Lung microvascular endothelial cell (primary cell): Measurements from ENCODE around the gene THRA. TPM values are rescaled to one million over a fixed set of nuclear protein-coding genes. Genes with fewer than 3 reads are reported as not detected.
A peak's percentile ranks its signal among the peaks of the same experiment; 100 is the strongest.
"Not testable (repeated sequence)": the region's sequence is repeated elsewhere in the genome, so short reads cannot be mapped to it uniquely, and the experiment has no call there.

Experiments used
- DNase-seq, 2 donors: peaks; one replicate each; pipeline versions ENCODE4 v3.0.0 to v3.0.0-alpha.2; 2010; ENCODE audit warnings: low read depth in 2 of 2
- total RNA-seq: library from RNA; depleted of rRNA; stranded (reverse); fragments of >200 nt; gene quantifications from 2 replicates; pipeline ENCODE4 v1.2.1, GENCODE V29; 2014

THRA gene
- total RNA-seq, 1 donor from 2014 or later = 21.4 TPM

GRCh38 chr17:40112718-40113109 lies 49.9 kb downstream of the THRA start:
- no peak for DNase-seq

- DNase-seq = peak; percentile 95 to 98
These were observed 50.5 kb downstream of the THRA start for GRCh38 chr17:40113110-40113906.

GRCh38 chr17:40113907-40114245 lies 51.1 kb downstream of the THRA start:
- no peak for DNase-seq

- no peak for DNase-seq
These were observed 52.3 kb downstream of the THRA start for GRCh38 chr17:40115101-40115436.

- peak; percentile 79 to 87 for DNase-seq
These were observed 58.7 kb downstream of the THRA start, which contains the start of gene MSL1 for GRCh38 chr17:40121181-40122135. Gene MSL1, plus strand, starts transcription at chr17:40121971. Its CDS starts 642 bp downstream, at chr17:40122613.

- DNase-seq = peak; percentile 66 to 74
These were observed 59.6 kb downstream of the THRA start for GRCh38 chr17:40122136-40122998.

GRCh38 chr17:40122999-40123810 lies 60.4 kb downstream of the THRA start:
- peak; percentile 46 to 55 for DNase-seq

GRCh38 chr17:40123811-40124114 lies 61.0 kb downstream of the THRA start:
- DNase-seq = no peak

- DNase-seq = peak; percentile 25 to 41
These were observed 61.7 kb downstream of the THRA start for GRCh38 chr17:40124279-40125141.

GRCh38 chr17:40129498-40129897 lies 66.7 kb downstream of the THRA start:
- DNase-seq = no peak

- no peak for DNase-seq
These were observed 67.7 kb downstream of the THRA start for GRCh38 chr17:40130352-40131042.

- no peak for DNase-seq
These were observed 71.4 kb downstream of the THRA start for GRCh38 chr17:40134184-40134583.

- DNase-seq = no peak
These were observed 73.1 kb downstream of the THRA start for GRCh38 chr17:40135817-40136216.

- no peak for DNase-seq
These were observed 76.8 kb downstream of the THRA start for GRCh38 chr17:40139566-40140058.

GRCh38 chr17:40143166-40143565 lies 80.4 kb downstream of the THRA start:
- DNase-seq = not testable (repeated sequence)
